Panc1 (cell line): ENCODE measurements around the gene LPP.

Source experiments
- POLR2AphosphoS5 ChIP-seq: IDR thresholded peaks from 2 replicates; pipeline ENCODE4 v1.6.1; 2012; ENCODE audit warnings: mild to moderate bottlenecking, low read depth, low read length, moderate library complexity
- SIN3A ChIP-seq: IDR thresholded peaks from 2 replicates; pipeline ENCODE4 v1.6.1; 2012; ENCODE audit warnings: low read depth, mild to moderate bottlenecking, low read length, moderate library complexity, borderline replicate concordance; ENCODE audit not compliant: insufficient read depth
- TCF7L2 ChIP-seq: IDR thresholded peaks from 2 replicates; pipeline ENCODE4 v1.6.1; 2011; ENCODE audit warnings: mild to moderate bottlenecking, low read depth, low read length, inconsistent platforms
- TF ChIP-seq, protein P1 (sequence below): fragments of 450-650 bp; IDR thresholded peaks from 2 replicates; pipeline ENCODE4 v1.5.1; 2017; ENCODE audit warnings: mild to moderate bottlenecking
- TF ChIP-seq, protein P2 (sequence below), 2 experiments: IDR thresholded peaks; 2 replicates each; pipeline ENCODE4 v1.6.1; 2011 to 2012; ENCODE audit warnings: low read depth in 2 of 2, control low read depth in 1 of 2, low read length in 1 of 2, mild to moderate bottlenecking in 1 of 2, moderate library complexity in 1 of 2; ENCODE audit not compliant: insufficient read depth in 1 of 2

DNA sequence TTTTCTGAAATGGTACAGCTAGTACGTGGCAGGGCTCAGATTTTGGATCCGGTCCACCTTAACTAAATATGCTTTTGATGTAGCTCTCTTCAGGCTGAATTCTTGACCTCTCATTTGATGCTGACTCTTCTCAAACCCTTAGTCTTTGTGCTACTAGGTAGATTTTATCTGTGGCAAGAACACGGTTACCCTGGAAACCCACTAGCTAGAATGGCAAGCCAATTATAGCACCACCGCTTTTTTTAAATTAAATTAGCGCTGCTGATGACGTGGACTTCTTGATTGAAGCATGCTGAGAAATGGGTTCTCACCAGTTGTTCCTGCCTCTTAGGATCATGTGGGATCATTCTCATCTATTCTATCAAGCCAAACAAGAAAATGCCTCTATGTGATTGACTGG, 421.5 kb downstream of the LPP start:
- TF ChIP-seq POLR2AphosphoS5 (no peak), TCF7L2 (no peak), SIN3A (no peak)
- TF ChIP-seq, protein P1, sequence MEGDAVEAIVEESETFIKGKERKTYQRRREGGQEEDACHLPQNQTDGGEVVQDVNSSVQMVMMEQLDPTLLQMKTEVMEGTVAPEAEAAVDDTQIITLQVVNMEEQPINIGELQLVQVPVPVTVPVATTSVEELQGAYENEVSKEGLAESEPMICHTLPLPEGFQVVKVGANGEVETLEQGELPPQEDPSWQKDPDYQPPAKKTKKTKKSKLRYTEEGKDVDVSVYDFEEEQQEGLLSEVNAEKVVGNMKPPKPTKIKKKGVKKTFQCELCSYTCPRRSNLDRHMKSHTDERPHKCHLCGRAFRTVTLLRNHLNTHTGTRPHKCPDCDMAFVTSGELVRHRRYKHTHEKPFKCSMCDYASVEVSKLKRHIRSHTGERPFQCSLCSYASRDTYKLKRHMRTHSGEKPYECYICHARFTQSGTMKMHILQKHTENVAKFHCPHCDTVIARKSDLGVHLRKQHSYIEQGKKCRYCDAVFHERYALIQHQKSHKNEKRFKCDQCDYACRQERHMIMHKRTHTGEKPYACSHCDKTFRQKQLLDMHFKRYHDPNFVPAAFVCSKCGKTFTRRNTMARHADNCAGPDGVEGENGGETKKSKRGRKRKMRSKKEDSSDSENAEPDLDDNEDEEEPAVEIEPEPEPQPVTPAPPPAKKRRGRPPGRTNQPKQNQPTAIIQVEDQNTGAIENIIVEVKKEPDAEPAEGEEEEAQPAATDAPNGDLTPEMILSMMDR: no peak
- TF ChIP-seq, protein P2, sequence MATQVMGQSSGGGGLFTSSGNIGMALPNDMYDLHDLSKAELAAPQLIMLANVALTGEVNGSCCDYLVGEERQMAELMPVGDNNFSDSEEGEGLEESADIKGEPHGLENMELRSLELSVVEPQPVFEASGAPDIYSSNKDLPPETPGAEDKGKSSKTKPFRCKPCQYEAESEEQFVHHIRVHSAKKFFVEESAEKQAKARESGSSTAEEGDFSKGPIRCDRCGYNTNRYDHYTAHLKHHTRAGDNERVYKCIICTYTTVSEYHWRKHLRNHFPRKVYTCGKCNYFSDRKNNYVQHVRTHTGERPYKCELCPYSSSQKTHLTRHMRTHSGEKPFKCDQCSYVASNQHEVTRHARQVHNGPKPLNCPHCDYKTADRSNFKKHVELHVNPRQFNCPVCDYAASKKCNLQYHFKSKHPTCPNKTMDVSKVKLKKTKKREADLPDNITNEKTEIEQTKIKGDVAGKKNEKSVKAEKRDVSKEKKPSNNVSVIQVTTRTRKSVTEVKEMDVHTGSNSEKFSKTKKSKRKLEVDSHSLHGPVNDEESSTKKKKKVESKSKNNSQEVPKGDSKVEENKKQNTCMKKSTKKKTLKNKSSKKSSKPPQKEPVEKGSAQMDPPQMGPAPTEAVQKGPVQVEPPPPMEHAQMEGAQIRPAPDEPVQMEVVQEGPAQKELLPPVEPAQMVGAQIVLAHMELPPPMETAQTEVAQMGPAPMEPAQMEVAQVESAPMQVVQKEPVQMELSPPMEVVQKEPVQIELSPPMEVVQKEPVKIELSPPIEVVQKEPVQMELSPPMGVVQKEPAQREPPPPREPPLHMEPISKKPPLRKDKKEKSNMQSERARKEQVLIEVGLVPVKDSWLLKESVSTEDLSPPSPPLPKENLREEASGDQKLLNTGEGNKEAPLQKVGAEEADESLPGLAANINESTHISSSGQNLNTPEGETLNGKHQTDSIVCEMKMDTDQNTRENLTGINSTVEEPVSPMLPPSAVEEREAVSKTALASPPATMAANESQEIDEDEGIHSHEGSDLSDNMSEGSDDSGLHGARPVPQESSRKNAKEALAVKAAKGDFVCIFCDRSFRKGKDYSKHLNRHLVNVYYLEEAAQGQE (IDR thresholded peaks at IDR 0.05; ENCODE audit: insufficient read depth in 1 of 2, low read depth in 2 of 2, low read length in 1 of 2): no peak
